Glomerular visceral epithelial cell (primary cell): ENCODE measurements around the gene DISC1.
A peak's percentile ranks its signal among the peaks of the same experiment; 100 is the strongest.
"Not testable (repeated sequence)": the region's sequence is repeated elsewhere in the genome, so short reads cannot be mapped to it uniquely, and the experiment has no call there.

ENCODE experiments used
- DNase-seq: peaks from one replicate; pipeline ENCODE4 v3.0.0-alpha.2; 2016; ENCODE audit errors: extremely low spot score

The DISC1 gene

GRCh38 chr1:231887166-231887565 is 260.6 kb downstream of the DISC1 start:
- DNase-seq: no peak

GRCh38 chr1:231887866-231888265 is 261.3 kb downstream of the DISC1 start:
- DNase-seq: no peak

- DNase-seq: no peak
These were observed 264.2 kb downstream of the DISC1 start for GRCh38 chr1:231890791-231891190.

- no peak for DNase-seq
These were observed 267.0 kb downstream of the DISC1 start for GRCh38 chr1:231893400-231894102.

GRCh38 chr1:231896806-231897205 is 270.2 kb downstream of the DISC1 start:
- no peak for DNase-seq

- DNase-seq: no peak
These were observed 272.5 kb downstream of the DISC1 start for GRCh38 chr1:231899046-231899445.

- no peak for DNase-seq
These were observed 273.3 kb downstream of the DISC1 start for GRCh38 chr1:231899713-231900435.

- DNase-seq: no peak
These were observed 277.0 kb downstream of the DISC1 start for GRCh38 chr1:231903586-231904081.

GRCh38 chr1:231907310-231907709 is 280.7 kb downstream of the DISC1 start:
- DNase-seq: not testable (repeated sequence)

GRCh38 chr1:231913493-231913892 is 286.9 kb downstream of the DISC1 start:
- no peak for DNase-seq

GRCh38 chr1:231918239-231919015 is 291.8 kb downstream of the DISC1 start:
- peak; percentile 65 for DNase-seq

- DNase-seq: no peak
These were observed 292.8 kb downstream of the DISC1 start for GRCh38 chr1:231919239-231919885.

- no peak for DNase-seq
These were observed 293.3 kb downstream of the DISC1 start for GRCh38 chr1:231919886-231920285.

GRCh38 chr1:231921646-231922345 is 295.2 kb downstream of the DISC1 start:
- peak; percentile 52 for DNase-seq

- no peak for DNase-seq
These were observed 297.0 kb downstream of the DISC1 start for GRCh38 chr1:231923491-231924041.

- DNase-seq: no peak
These were observed 297.6 kb downstream of the DISC1 start for GRCh38 chr1:231924180-231924579.

- no peak for DNase-seq
These were observed 299.3 kb downstream of the DISC1 start for GRCh38 chr1:231925864-231926263.

GRCh38 chr1:231926340-231926739 is 299.8 kb downstream of the DISC1 start:
- DNase-seq: no peak

- no peak for DNase-seq
These were observed 300.3 kb downstream of the DISC1 start for GRCh38 chr1:231926933-231927332.

GRCh38 chr1:231927431-231927830 is 300.8 kb downstream of the DISC1 start:
- DNase-seq: no peak

GRCh38 chr1:231929311-231929710 is 302.7 kb downstream of the DISC1 start:
- no peak for DNase-seq
